ENCODE measurements around the gene RAB3IL1. TPM values are rescaled to one million over a fixed set of nuclear protein-coding genes. Genes with fewer than 3 reads are reported as not detected.

The RAB3IL1 gene
- total and polyA plus RNA-seq, 2 of the 13 experiments (the other 11 are each of a cell fraction or from before 2014, with no cell fraction given): 1.2 to 2.0 TPM

- TF ChIP-seq ZNF225 (CRISPR knock-in tag; IDR thresholded peaks at IDR 0.05) (peak; percentile 46; the same call in 1 of the 2 replicates), THAP11 (CRISPR knock-in tag; IDR thresholded peaks at IDR 0.05) (0 out of 2 replicates have a peak, but pooled peaks have one; percentile 2), HOXA7 (CRISPR knock-in tag; IDR thresholded peaks at IDR 0.05) (no peak), POLR2A (IDR thresholded peaks at IDR 0.05; ENCODE audit: insufficient read depth in 1 of 2, low read depth in 2 of 2, low read length in 2 of 2) (peak in 1 of 2 experiments; percentile 9; a peak in 1 of 4 replicates), ZC3H4 (CRISPR knock-in tag; IDR thresholded peaks at IDR 0.05; ENCODE audit: borderline replicate concordance) (peak; percentile 62; the same call in 1 of the 2 replicates)
Measured at GRCh38 chr11:61950035-61950547, 32.7 kb upstream of the RAB3IL1 start, which contains the start of gene BEST1 (continued).

GRCh38 chr11:61949169-61950034, 32.0 kb upstream of the RAB3IL1 start:
- ChIA-PET CTCF (ENCODE audit: low intra/inter-chr PET ratio, low total read pairs) (interaction anchor here (2.1 to 4.9 kb wide), 2 partner anchors 51 to 105 kb away, joined by 6 to 124 read pairs; no protein-coding TSS in a partner anchor), POLR2A (interaction anchor here (0.7 to 10.3 kb wide), 30 partner anchors 11 to 202 kb away, joined by 3 to 138 read pairs (median 5); partner anchors contain the start of genes FEN1, FTH1 and TMEM258)
- ATAC-seq: peak; percentile 47
- Histone ChIP-seq H3K9ac (ENCODE audit: insufficient read depth, low read depth, low read length) (peak overlapping the region; percentile 64; the same call in 1 of the 2 replicates), H3K36me3 (replicated peaks in 1 of 2; ENCODE audit: control insufficient read depth in 1 of 2, insufficient read depth in 2 of 2, low read length in 2 of 2) (no peaks in the 10 kb centered on the region), H3K4me3 (replicated peaks in 1 of 3; ENCODE audit: insufficient read depth in 1 of 3, low read depth in 2 of 3, low read length in 3 of 3) (peak overlapping the region in 1 of 3 experiments; percentile 40; a peak in 1 of 6 replicates), H3K27me3 (ENCODE audit: control insufficient read depth in 1 of 2, insufficient read depth in 2 of 2, low read length in 2 of 2) (peaks cover 1 to 16% of the 10 kb centered on the region in 2 experiments; a peak in 3 of 5 replicates), H3K4me1 (ENCODE audit: insufficient read depth, low read length) (peaks cover 28% of the 10 kb centered on the region), H3K79me2 (ENCODE audit: insufficient read depth, low read length) (no peaks in the 10 kb centered on the region), H4K20me1 (ENCODE audit: insufficient read depth, low read length) (no peaks in the 10 kb centered on the region), H3K4me2 (ENCODE audit: low read depth, low read length) (peak overlapping the region; percentile 69), H3K9me3 (ENCODE audit: low read length) (no peaks in the 10 kb centered on the region), H2AFZ (ENCODE audit: low read length) (no peak overlapping the region), H3K27ac (ENCODE audit: extremely low read length, insufficient read depth, low read length) (no peak overlapping the region)
- intact Hi-C loops (cut with micrococcal nuclease; ENCODE audit: unreplicated experiment) (loop anchor here (5.0 kb wide), 1 partner anchor 158 kb away; no protein-coding TSS in a partner anchor), in situ Hi-C loops (cut with HindIII; ENCODE audit: extremely low pct_ligation_motif_present, low pct_unique_long_range_greater_than_20kb) (loop anchor here (5.0 kb wide), 2 partner anchors 52 to 108 kb away; no protein-coding TSS in a partner anchor)
- 16% methylated on average over 9 of the region's 9 CpGs for WGBS (ENCODE audit: low lambda C conversion rate)
- BruUV-seq (replicated peaks): no TSS peak
- peak; percentile 54 for DNase-seq (ENCODE audit: low spot score)
- FAIRE-seq: no peak
- peak; percentile 77 for TF ChIP-seq ATF7 (IDR thresholded peaks at IDR 0.05)
- TF ChIP-seq ATF7 (CRISPR knock-in tag; IDR thresholded peaks at IDR 0.05): no peak
- TF ChIP-seq CEBPB (IDR thresholded peaks at IDR 0.05; ENCODE audit: borderline replicate concordance, low read depth, low read length): peak; percentile 82
- TF ChIP-seq SP1 (IDR thresholded peaks at IDR 0.05): no peak
- TF ChIP-seq SP1 (CRISPR knock-in tag; IDR thresholded peaks at IDR 0.05): no peak
- TF ChIP-seq THAP11 (CRISPR knock-in tag; IDR thresholded peaks at IDR 0.05): 0 out of 2 replicates have a peak, but pooled peaks have one; percentile 33
- TF ChIP-seq ZNF687 (CRISPR knock-in tag; IDR thresholded peaks at IDR 0.05): no peak
- TF ChIP-seq ZNF772 (CRISPR knock-in tag; IDR thresholded peaks at IDR 0.05): no peak
- no peak for TF ChIP-seq ZBTB2 (CRISPR knock-in tag; IDR thresholded peaks at IDR 0.05; ENCODE audit: low read depth)
- TF ChIP-seq KLF6 (CRISPR knock-in tag; IDR thresholded peaks at IDR 0.05): peak; percentile 48; the same call in 1 of the 2 replicates
- TF ChIP-seq SIN3A (IDR thresholded peaks at IDR 0.05; ENCODE audit: borderline replicate concordance, low read depth, low read length): peak; percentile 10; the same call in 1 of the 2 replicates
- no peak for TF ChIP-seq MAFK (conservative IDR thresholded peaks at IDR 0.05 in 1 of 2, IDR thresholded peaks at IDR 0.05 in 1 of 2; ENCODE audit: low read length in 2 of 2)
- no peak for TF ChIP-seq CBX1 (IDR thresholded peaks at IDR 0.05; ENCODE audit: low read depth)
